HG02885 (cell line): ENCODE results near the gene PLXNB2.

Experiments
- ATAC-seq: cut with Tn5 transposase; IDR thresholded peaks from one replicate; pipeline ENCODE4 v1.9.1; 2021; ENCODE audit warnings: mild to moderate bottlenecking; ENCODE audit not compliant: unreplicated experiment, poor library complexity

The PLXNB2 gene

GRCh38 chr22:50256258-50256862 lies 51.1 kb downstream of the PLXNB2 start:
- ATAC-seq: no peak

GRCh38 chr22:50255607-50256006 lies 51.8 kb downstream of the PLXNB2 start:
- ATAC-seq: no peak

- no peak for ATAC-seq
Observed at GRCh38 chr22:50255099-50255498, 52.3 kb downstream of the PLXNB2 start.

- ATAC-seq: no peak
Observed at GRCh38 chr22:50253941-50254340, 53.5 kb downstream of the PLXNB2 start.

GRCh38 chr22:50253046-50253915 lies 54.2 kb downstream of the PLXNB2 start:
- ATAC-seq: no peak

- ATAC-seq: no peak
Observed at GRCh38 chr22:50252082-50253045, 55.1 kb downstream of the PLXNB2 start.

- no peak for ATAC-seq
Observed at GRCh38 chr22:50251477-50252081, 55.9 kb downstream of the PLXNB2 start.

GRCh38 chr22:50250555-50251476 lies 56.6 kb downstream of the PLXNB2 start, which contains the start of gene HDAC10:
TSS of gene HDAC10 (minus strand) at chr22:50251265. CDS start at chr22:50251032, 233 bp downstream.
- ATAC-seq: peak; percentile 66

GRCh38 chr22:50250249-50250554 lies 57.2 kb downstream of the PLXNB2 start:
- no peak for ATAC-seq

- no peak for ATAC-seq
Observed at GRCh38 chr22:50249341-50250248, 57.9 kb downstream of the PLXNB2 start.

- no peak for ATAC-seq
Observed at GRCh38 chr22:50248196-50249081, 59.0 kb downstream of the PLXNB2 start.

GRCh38 chr22:50247748-50248147 lies 59.7 kb downstream of the PLXNB2 start:
- no peak for ATAC-seq

- no peak for ATAC-seq
Observed at GRCh38 chr22:50246242-50247175, 60.9 kb downstream of the PLXNB2 start.

GRCh38 chr22:50245214-50246072 lies 62.0 kb downstream of the PLXNB2 start:
- no peak for ATAC-seq
